HG02571 (cell line): ENCODE results near the gene THSD4.

Experiments
- ATAC-seq: cut with Tn5 transposase; IDR thresholded peaks from one replicate; pipeline ENCODE4 v1.9.1; 2021; ENCODE audit warnings: mild to moderate bottlenecking, moderate library complexity; ENCODE audit not compliant: unreplicated experiment

THSD4 gene

GRCh38 chr15:71808311-71809020, 693.2 kb downstream of the THSD4 start:
- ATAC-seq: no peak

GRCh38 chr15:71809346-71809745, 694.1 kb downstream of the THSD4 start:
- no peak for ATAC-seq

GRCh38 chr15:71810256-71811035, 695.2 kb downstream of the THSD4 start, which contains the start of gene NR2E3:
NR2E3 (plus strand) TSS chr15:71810554; CDS start chr15:71810744, 190 bp downstream.
- ATAC-seq: no peak

GRCh38 chr15:71811036-71811736, 695.9 kb downstream of the THSD4 start:
- ATAC-seq: no peak

- ATAC-seq: no peak
Observed at GRCh38 chr15:71811752-71812735, 696.8 kb downstream of the THSD4 start.

GRCh38 chr15:71812966-71813722, 697.9 kb downstream of the THSD4 start:
- ATAC-seq: no peak

GRCh38 chr15:71813723-71814470, 698.6 kb downstream of the THSD4 start:
- ATAC-seq: no peak

- ATAC-seq: no peak
Observed at GRCh38 chr15:71815301-71815700, 700.0 kb downstream of the THSD4 start.

GRCh38 chr15:71817351-71817750, 702.1 kb downstream of the THSD4 start:
- ATAC-seq: no peak

GRCh38 chr15:71820127-71820526, 704.9 kb downstream of the THSD4 start:
- no peak for ATAC-seq

- no peak for ATAC-seq
Observed at GRCh38 chr15:71821547-71822129, 706.4 kb downstream of the THSD4 start.

- no peak for ATAC-seq
Observed at GRCh38 chr15:71822890-71823630, 707.8 kb downstream of the THSD4 start.

- ATAC-seq: no peak
Observed at GRCh38 chr15:71823801-71824200, 708.5 kb downstream of the THSD4 start.

- ATAC-seq: no peak
Observed at GRCh38 chr15:71825021-71825730, 709.9 kb downstream of the THSD4 start.

- ATAC-seq: no peak
Observed at GRCh38 chr15:71826196-71826595, 710.9 kb downstream of the THSD4 start.

GRCh38 chr15:71830981-71831380, 715.7 kb downstream of the THSD4 start:
- ATAC-seq: no peak
